IMR-90 (cell line): ENCODE results near the gene GPAM. TPM values are rescaled to one million over a fixed set of nuclear protein-coding genes. Genes with fewer than 3 reads are reported as not detected.

Source experiments
- ATAC-seq: fragments of 200-7000 bp; cut with Tn5 transposase; 2 replicates; pipeline ENCODE4 v1.9.1; 2020; ENCODE audit warnings: low read depth, mild to moderate bottlenecking, moderate library complexity
- BruUV-seq: library from RNA; stranded (reverse); fragments of 400-500 nt; replicated peaks from 2 replicates; lab custom pipeline; 2021; lab: Mats Ljungman, UMichigan
- CTCF ChIA-PET: fragments of 300-600 bp; formaldehyde crosslinking; extraction: SDS; loops from one replicate; lab custom pipeline; 2021; ENCODE audit warnings: antibody characterized with exemption; lab: Yijun Ruan, JAX
- POLR2A ChIA-PET: fragments of 300-600 bp; sonication (Branson Sonifier 250); formaldehyde crosslinking; loops from one replicate; lab custom pipeline; 2022; ENCODE audit warnings: antibody characterized with exemption; ENCODE audit not compliant: unreplicated experiment; lab: Charles Lee
- DNase-seq: peaks from one replicate; pipeline ENCODE4 v3.0.0; 2013
- H2AFZ ChIP-seq: replicated peaks from 2 replicates; pipeline ENCODE3; 2013; ENCODE audit warnings: low read length, mild to moderate bottlenecking; ENCODE audit not compliant: poor library complexity
- H2AK5ac ChIP-seq: 2 replicates; pipeline ENCODE4 v1.6.1; 2013; ENCODE audit warnings: low read depth, low read length, inconsistent platforms
- H2AK9ac ChIP-seq: replicated peaks from 2 replicates; pipeline ENCODE3; 2013; ENCODE audit warnings: mild to moderate bottlenecking, low read depth, low read length, moderate library complexity; ENCODE audit not compliant: poor library complexity
- H2BK120ac ChIP-seq: 2 replicates; pipeline ENCODE4 v1.6.1; 2013; ENCODE audit warnings: low read depth, low read length, inconsistent platforms
- H2BK15ac ChIP-seq: 3 replicates; pipeline ENCODE4 v1.6.1; 2013; ENCODE audit warnings: low read depth, low read length, inconsistent platforms
- H2BK20ac ChIP-seq: 2 replicates; pipeline ENCODE4 v1.6.1; 2013; ENCODE audit warnings: low read depth, mild to moderate bottlenecking, inconsistent platforms, low read length, moderate library complexity
- H2BK5ac ChIP-seq: 2 replicates; pipeline ENCODE4 v1.6.1; 2013; ENCODE audit warnings: mild to moderate bottlenecking, low read depth, low read length, inconsistent platforms; ENCODE audit not compliant: poor library complexity, severe bottlenecking
- H3K14ac ChIP-seq: replicated peaks from 2 replicates; pipeline ENCODE4 v1.6.1; 2013; ENCODE audit warnings: low read depth, low read length, inconsistent platforms
- H3K18ac ChIP-seq: 2 replicates; pipeline ENCODE4 v1.6.1; 2013; ENCODE audit warnings: low read depth, low read length, control low read depth
- H3K23ac ChIP-seq: 2 replicates; pipeline ENCODE4 v1.6.1; 2013; ENCODE audit warnings: low read depth, low read length, inconsistent platforms
- H3K27ac ChIP-seq: 2 replicates; pipeline ENCODE4 v1.5.1; 2013; ENCODE audit warnings: mild to moderate bottlenecking, control low read depth, low read length; ENCODE audit not compliant: insufficient read depth
- H3K27me3 ChIP-seq: 2 replicates; pipeline ENCODE4 v1.6.1; 2013; ENCODE audit warnings: low read length; ENCODE audit not compliant: control insufficient read depth, insufficient read depth
- H3K36me3 ChIP-seq: 2 replicates; pipeline ENCODE4 v1.6.1; 2013; ENCODE audit warnings: low read length, mixed read lengths; ENCODE audit not compliant: control insufficient read depth, insufficient read depth
- H3K4ac ChIP-seq: 2 replicates; pipeline ENCODE4 v1.6.1; 2013; ENCODE audit warnings: low read depth, low read length, inconsistent platforms
- H3K4me1 ChIP-seq: 2 replicates; pipeline ENCODE4 v1.6.1; 2013; ENCODE audit warnings: low read length, mixed read lengths; ENCODE audit not compliant: control insufficient read depth, insufficient read depth
- H3K4me2 ChIP-seq: 2 replicates; pipeline ENCODE4 v1.6.1; 2013; ENCODE audit warnings: low read depth, mild to moderate bottlenecking, control low read depth, low read length, moderate library complexity
- H3K4me3 ChIP-seq: 2 replicates; pipeline ENCODE4 v1.5.1; 2013; ENCODE audit warnings: low read depth, mild to moderate bottlenecking, control low read depth, low read length, moderate library complexity; ENCODE audit not compliant: insufficient read depth
- H3K56ac ChIP-seq: 2 replicates; pipeline ENCODE4 v1.6.1; 2013; ENCODE audit warnings: low read length, inconsistent platforms; ENCODE audit not compliant: insufficient read depth; ENCODE audit errors: extremely low read depth
- H3K79me1 ChIP-seq, 2 experiments: 2 replicates each; pipeline ENCODE4 v1.6.1; 2013; ENCODE audit warnings: low read length in 2 of 2, inconsistent platforms in 1 of 2, low read depth in 1 of 2
- H3K9ac ChIP-seq: 2 replicates; pipeline ENCODE4 v1.6.1; 2013; ENCODE audit warnings: low read depth, low read length, control low read depth
- H3K9me1 ChIP-seq: 2 replicates; pipeline ENCODE4 v1.6.1; 2013; ENCODE audit warnings: low read length, inconsistent platforms; ENCODE audit not compliant: insufficient read depth
- H3K9me3 ChIP-seq: 2 replicates; pipeline ENCODE4 v1.6.1; 2013; ENCODE audit warnings: low read length; ENCODE audit not compliant: control insufficient read depth, insufficient read depth
- H4K20me1 ChIP-seq: 2 replicates; pipeline ENCODE4 v1.6.1; 2013; ENCODE audit warnings: low read length, inconsistent platforms; ENCODE audit not compliant: insufficient read depth
- H4K5ac ChIP-seq: 2 replicates; pipeline ENCODE4 v1.6.1; 2013; ENCODE audit warnings: mild to moderate bottlenecking, low read depth, low read length, control low read depth
- H4K8ac ChIP-seq, 2 experiments: 2 replicates each; pipeline ENCODE4 v1.6.1; 2013; ENCODE audit warnings: low read depth in 2 of 2, low read length in 2 of 2, control low read depth in 1 of 2, inconsistent platforms in 1 of 2
- H4K91ac ChIP-seq: 2 replicates; pipeline ENCODE4 v1.6.1; 2013; ENCODE audit warnings: low read depth, low read length, inconsistent platforms; ENCODE audit not compliant: insufficient read depth
- CEBPB ChIP-seq: IDR thresholded peaks from 2 replicates; pipeline ENCODE4 v1.6.1; 2012; ENCODE audit warnings: low read depth, low read length, improper control_type of control experiment
- CHD1 ChIP-seq: IDR thresholded peaks from 2 replicates; pipeline ENCODE4 v1.6.1; 2012; ENCODE audit warnings: low read depth, low read length, improper control_type of control experiment
- FOS ChIP-seq: fragments of 150-350 bp; IDR thresholded peaks from 2 replicates; pipeline ENCODE4 v1.6.1; 2016; ENCODE audit warnings: low read depth, low read length
- MAFK ChIP-seq: IDR thresholded peaks from 2 replicates; pipeline ENCODE4 v1.6.1; 2012; ENCODE audit warnings: low read depth, low read length, improper control_type of control experiment
- MAZ ChIP-seq: IDR thresholded peaks from 2 replicates; pipeline ENCODE4 v1.6.1; 2012; ENCODE audit warnings: low read depth, mild to moderate bottlenecking, low read length, improper control_type of control experiment, moderate library complexity, borderline replicate concordance
- MXI1 ChIP-seq: IDR thresholded peaks from 2 replicates; pipeline ENCODE4 v1.6.1; 2012; ENCODE audit warnings: low read depth, mild to moderate bottlenecking, low read length, moderate library complexity, borderline replicate concordance
- NFE2L2 ChIP-seq: fragments of 150-350 bp; IDR thresholded peaks from 2 replicates; pipeline ENCODE4 v1.6.1; 2016; ENCODE audit warnings: low read depth, mild to moderate bottlenecking, low read length
- POLR2A ChIP-seq: IDR thresholded peaks from 2 replicates; pipeline ENCODE4 v1.6.1; 2012; ENCODE audit warnings: mild to moderate bottlenecking, low read depth, low read length
- RAD21 ChIP-seq: IDR thresholded peaks from 2 replicates; pipeline ENCODE4 v1.6.1; 2012; ENCODE audit warnings: low read length, improper control_type of control experiment
- RFX5 ChIP-seq: IDR thresholded peaks from 2 replicates; pipeline ENCODE4 v1.8.0; 2012; ENCODE audit warnings: low read depth, mild to moderate bottlenecking, low read length, moderate library complexity
- SMC3 ChIP-seq: fragments of 150-350 bp; IDR thresholded peaks from 2 replicates; pipeline ENCODE4 v1.6.1; 2016; ENCODE audit warnings: low read depth, mild to moderate bottlenecking, antibody characterized with exemption, low read length, moderate library complexity
- WGBS, 2 experiments: methylation state at CpG; one replicate each; pipeline versions ENCODE4 v1.1.5 to v1.1.7; 2013; ENCODE audit warnings: missing lambda C conversion rate in 2 of 2; ENCODE audit not compliant: insufficient read length in 1 of 2; ENCODE audit errors: extremely low coverage in 2 of 2; 5-methylcytosine and 5-hydroxymethylcytosine counted together
- dilution Hi-C: fragments of 300-500 bp; cut with HindIII; formaldehyde crosslinking; loops from one replicate; pipeline ENCODE4 v1.14.3; 2018; ENCODE audit warnings: low sequenced_read_pairs; ENCODE audit not compliant: unreplicated experiment
- in situ Hi-C: fragments of 300-500 bp; cut with MboI; formaldehyde crosslinking; loops from 3 replicates; pipeline ENCODE4 v1.14.3; 2019; ENCODE audit warnings: low sequenced_read_pairs, inconsistent platforms, mixed read lengths
- intact Hi-C: fragments of 100-400 bp; cut with micrococcal nuclease; formaldehyde crosslinking; loops from 2 replicates; pipeline ENCODE4 v1.10.0; 2022
- polyA plus RNA-seq, 3 experiments: library from polyadenylated mRNA; depleted of rRNA; stranded (reverse); fragments of >200 nt; gene quantifications; 2 replicates each; pipeline ENCODE4 v1.2.3, GENCODE V29; 2012; ENCODE audit warnings: low replicate concordance in 1 of 3
- total RNA-seq: library from RNA; depleted of rRNA; stranded (reverse); fragments of >200 nt; gene quantifications from 2 replicates; pipeline ENCODE4 v1.2.3, GENCODE V29; 2012
- TF ChIP-seq, protein P1 (sequence below): fragments of 150-350 bp; IDR thresholded peaks from 2 replicates; pipeline ENCODE4 v1.6.1; 2016; ENCODE audit warnings: low read depth, mild to moderate bottlenecking, low read length, moderate library complexity, borderline replicate concordance
- TF ChIP-seq, protein P2 (sequence below): conservative IDR thresholded peaks from 2 replicates; pipeline ENCODE4 v1.5.1; 2012; ENCODE audit warnings: mild to moderate bottlenecking, low read depth, low read length, improper control_type of control experiment

GPAM gene
- total and polyA plus RNA-seq, 2 of the 4 experiments (the other 2 are of a cell fraction) = 3.5 to 11.5 TPM

DNA sequence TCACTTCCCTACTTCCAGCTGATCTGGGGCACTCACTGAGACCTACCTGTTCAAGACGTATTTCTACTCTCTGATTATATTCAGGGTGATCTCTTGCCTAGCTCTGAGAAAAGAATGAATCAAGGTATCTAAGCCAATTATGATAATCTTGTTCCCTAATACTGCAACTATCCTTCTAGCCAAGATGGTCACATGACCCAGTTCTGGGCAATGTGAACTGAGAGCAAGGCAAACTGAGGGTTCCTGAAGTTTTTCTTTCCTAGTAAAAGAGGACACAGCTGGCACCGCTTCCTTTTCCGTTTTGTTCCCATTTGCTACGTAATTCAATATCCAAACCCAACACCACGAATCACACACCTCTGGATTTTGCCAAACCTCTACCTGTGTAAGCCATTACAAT lies 5.9 kb upstream of the GPAM start:
- no TSS peak for BruUV-seq
- Histone ChIP-seq H4K91ac (no peak overlapping the region), H3K27ac (no peak overlapping the region), H3K79me1 (no peaks in the 10 kb centered on the region), H2BK5ac (no peak overlapping the region), H3K4ac (no peak overlapping the region), H2AFZ (no peak overlapping the region), H2BK15ac (no peak overlapping the region), H2BK20ac (no peak overlapping the region), H3K4me2 (no peak overlapping the region), H3K4me1 (0 out of 2 replicates have a peak, but pooled peaks cover 1% of the 10 kb centered on the region), H2AK9ac (no peak overlapping the region), H3K9ac (no peak overlapping the region), H4K20me1 (no peaks in the 10 kb centered on the region), H3K18ac (no peak overlapping the region), H4K8ac (no peak overlapping the region), H3K27me3 (no peaks in the 10 kb centered on the region), H3K4me3 (no peak overlapping the region), H2AK5ac (no peak overlapping the region), H3K36me3 (no peaks in the 10 kb centered on the region), H3K23ac (no peak overlapping the region), H3K9me3 (no peaks in the 10 kb centered on the region), H4K5ac (no peak overlapping the region), H2BK120ac (no peak overlapping the region), H3K56ac (no peak overlapping the region), H3K14ac (no peak overlapping the region), H3K9me1 (0 out of 2 replicates have a peak, but pooled peaks cover 2% of the 10 kb centered on the region)
- intact Hi-C loops (loop anchor here (10.0 kb wide), 1 partner anchor 1195 kb away; no protein-coding TSS in a partner anchor), dilution Hi-C loops (no loop called here), in situ Hi-C loops (loop anchor here (10.0 kb wide), 1 partner anchor 255 kb away; the partner anchor contains the start of genes VTI1A and ZDHHC6)
- ATAC-seq (no peak), DNase-seq (no peak)
- ChIA-PET POLR2A (no interaction called here), CTCF (no interaction called here)
- no CpG with 5 or more reads among the region's 5 CpGs for WGBS, 2 experiments
- TF ChIP-seq RFX5 (no peak), CEBPB (no peak), MAFK (no peak), RAD21 (no peak), FOS (no peak), MXI1 (no peak), POLR2A (no peak), CHD1 (no peak), NFE2L2 (no peak), SMC3 (no peak), MAZ (no peak)
- TF ChIP-seq, protein P1, sequence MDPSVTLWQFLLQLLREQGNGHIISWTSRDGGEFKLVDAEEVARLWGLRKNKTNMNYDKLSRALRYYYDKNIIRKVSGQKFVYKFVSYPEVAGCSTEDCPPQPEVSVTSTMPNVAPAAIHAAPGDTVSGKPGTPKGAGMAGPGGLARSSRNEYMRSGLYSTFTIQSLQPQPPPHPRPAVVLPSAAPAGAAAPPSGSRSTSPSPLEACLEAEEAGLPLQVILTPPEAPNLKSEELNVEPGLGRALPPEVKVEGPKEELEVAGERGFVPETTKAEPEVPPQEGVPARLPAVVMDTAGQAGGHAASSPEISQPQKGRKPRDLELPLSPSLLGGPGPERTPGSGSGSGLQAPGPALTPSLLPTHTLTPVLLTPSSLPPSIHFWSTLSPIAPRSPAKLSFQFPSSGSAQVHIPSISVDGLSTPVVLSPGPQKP = no peak
- TF ChIP-seq, protein P2, sequence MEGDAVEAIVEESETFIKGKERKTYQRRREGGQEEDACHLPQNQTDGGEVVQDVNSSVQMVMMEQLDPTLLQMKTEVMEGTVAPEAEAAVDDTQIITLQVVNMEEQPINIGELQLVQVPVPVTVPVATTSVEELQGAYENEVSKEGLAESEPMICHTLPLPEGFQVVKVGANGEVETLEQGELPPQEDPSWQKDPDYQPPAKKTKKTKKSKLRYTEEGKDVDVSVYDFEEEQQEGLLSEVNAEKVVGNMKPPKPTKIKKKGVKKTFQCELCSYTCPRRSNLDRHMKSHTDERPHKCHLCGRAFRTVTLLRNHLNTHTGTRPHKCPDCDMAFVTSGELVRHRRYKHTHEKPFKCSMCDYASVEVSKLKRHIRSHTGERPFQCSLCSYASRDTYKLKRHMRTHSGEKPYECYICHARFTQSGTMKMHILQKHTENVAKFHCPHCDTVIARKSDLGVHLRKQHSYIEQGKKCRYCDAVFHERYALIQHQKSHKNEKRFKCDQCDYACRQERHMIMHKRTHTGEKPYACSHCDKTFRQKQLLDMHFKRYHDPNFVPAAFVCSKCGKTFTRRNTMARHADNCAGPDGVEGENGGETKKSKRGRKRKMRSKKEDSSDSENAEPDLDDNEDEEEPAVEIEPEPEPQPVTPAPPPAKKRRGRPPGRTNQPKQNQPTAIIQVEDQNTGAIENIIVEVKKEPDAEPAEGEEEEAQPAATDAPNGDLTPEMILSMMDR = no peak
